GM12878 (cell line): ENCODE data around the gene MFGE8. TPM values are rescaled to one million over a fixed set of nuclear protein-coding genes. Genes with fewer than 3 reads are reported as not detected.

ENCODE experiments used
- ATAC-seq: fragments of 200-7000 bp; cut with Tn5 transposase; 3 replicates; pipeline ENCODE4 v1.9.1; 2020; ENCODE audit warnings: mild to moderate bottlenecking, moderate library complexity
- BruUV-seq: library from RNA; stranded (reverse); fragments of 400-500 nt; replicated peaks from 2 replicates; lab custom pipeline; 2021; lab: Mats Ljungman, UMichigan
- CTCF ChIA-PET: fragments of 300-600 bp; sonication (Branson Sonifier 250); formaldehyde crosslinking; extraction: SDS; loops from one replicate; lab custom pipeline; 2021; ENCODE audit warnings: inconsistent platforms; lab: Yijun Ruan, JAX
- POLR2A ChIA-PET: fragments of 350-600 bp; formaldehyde crosslinking; extraction: SDS; loops from one replicate; lab custom pipeline; 2021; ENCODE audit warnings: inconsistent platforms; lab: Charles Lee
- RAD21 ChIA-PET: fragments of 300-600 bp; sonication (Branson Sonifier 250); formaldehyde crosslinking; loops from one replicate; lab custom pipeline; 2023; ENCODE audit warnings: antibody characterized with exemption; ENCODE audit not compliant: unreplicated experiment; lab: Charles Lee
- SMC1A ChIA-PET: fragments of 300-600 bp; sonication (Branson Sonifier 250); formaldehyde crosslinking; loops from one replicate; lab custom pipeline; 2023; ENCODE audit not compliant: unreplicated experiment, uncharacterized antibody; lab: Charles Lee
- DNase-seq: peaks from one replicate; pipeline ENCODE4 v3.0.0-alpha.2; 2011; ENCODE audit warnings: low read depth, low spot score
- FAIRE-seq: peaks from 3 replicates; lab custom pipeline; 2011; peaks lifted over from hg19 to GRCh38; lab: Jason Lieb, UNC
- H2AFZ ChIP-seq: 2 replicates; pipeline ENCODE4 v1.6.0; 2011; ENCODE audit warnings: low read depth, low read length, control low read depth; ENCODE audit not compliant: control insufficient read depth
- H3K27ac ChIP-seq: 2 replicates; pipeline ENCODE4 v1.5.1; 2011; ENCODE audit warnings: control low read depth; ENCODE audit not compliant: control insufficient read depth, insufficient read depth
- H3K27me3 ChIP-seq, 2 experiments: replicated peaks in 1 of 2; 2 replicates each; pipeline versions ENCODE4 v1.6.0 to v1.6.1; 2011; ENCODE audit warnings: low read length in 1 of 2; ENCODE audit not compliant: control insufficient read depth in 2 of 2, insufficient read depth in 2 of 2
- H3K36me3 ChIP-seq, 2 experiments: 2 replicates each; pipeline ENCODE4 v1.5.1; 2011; ENCODE audit warnings: low read length in 1 of 2; ENCODE audit not compliant: control insufficient read depth in 2 of 2, insufficient read depth in 2 of 2
- H3K4me1 ChIP-seq: 2 replicates; pipeline ENCODE4 v1.6.1; 2011; ENCODE audit warnings: mild to moderate bottlenecking, low read length, moderate library complexity, mixed read lengths; ENCODE audit not compliant: control insufficient read depth, insufficient read depth
- H3K4me2 ChIP-seq: 2 replicates; pipeline ENCODE4 v1.6.0; 2011; ENCODE audit warnings: control low read depth; ENCODE audit not compliant: control insufficient read depth, insufficient read depth
- H3K4me3 ChIP-seq: fragments of 200-600 bp; sonication (generic); 2 replicates; pipeline ENCODE4 v1.5.1; 2016
- H3K79me2 ChIP-seq: 2 replicates; pipeline ENCODE4 v1.6.0; 2011; ENCODE audit warnings: low read length; ENCODE audit not compliant: control insufficient read depth, insufficient read depth
- H3K9ac ChIP-seq: 2 replicates; pipeline ENCODE4 v1.8.0; 2011; ENCODE audit warnings: low read length, control low read depth, mixed read lengths; ENCODE audit not compliant: control insufficient read depth, insufficient read depth
- H3K9me3 ChIP-seq: replicated peaks from 3 replicates; pipeline ENCODE4 v1.5.1; 2011; ENCODE audit warnings: mild to moderate bottlenecking, low read length; ENCODE audit not compliant: control insufficient read depth, insufficient read depth
- H4K20me1 ChIP-seq: 2 replicates; pipeline ENCODE4 v1.6.0; 2011; ENCODE audit not compliant: control insufficient read depth, insufficient read depth
- IKZF2 ChIP-seq, 2 experiments: fragments of 450-650 bp; IDR thresholded peaks; 2 replicates each; pipeline ENCODE4 v1.6.1; 2017; ENCODE audit warnings: mild to moderate bottlenecking in 2 of 2, moderate library complexity in 2 of 2
- JUNB ChIP-seq: IDR thresholded peaks from 2 replicates; pipeline ENCODE4 v1.6.1; 2016; ENCODE audit warnings: antibody characterized with exemption, mild to moderate bottlenecking
- JUND ChIP-seq: IDR thresholded peaks from 2 replicates; pipeline ENCODE4 v1.6.1; 2012; ENCODE audit warnings: low read depth, mild to moderate bottlenecking, low read length, improper control_type of control experiment, moderate library complexity
- MYC ChIP-seq: IDR thresholded peaks from 2 replicates; pipeline ENCODE4 v1.6.1; 2011; ENCODE audit warnings: mild to moderate bottlenecking, low read length, moderate library complexity, inconsistent platforms; ENCODE audit not compliant: insufficient read depth, insufficient replicate concordance, insufficient read length, severe bottlenecking
- PAX8 ChIP-seq: fragments of 450-650 bp; IDR thresholded peaks from 2 replicates; pipeline ENCODE4 v1.6.1; 2017; ENCODE audit warnings: mild to moderate bottlenecking, moderate library complexity
- PML ChIP-seq: IDR thresholded peaks from 2 replicates; pipeline ENCODE4 v1.6.1; 2012; ENCODE audit warnings: low read length, inconsistent platforms
- RFX5 ChIP-seq: IDR thresholded peaks from 2 replicates; pipeline ENCODE4 v1.6.1; 2011; ENCODE audit warnings: low read depth, low read length, improper control_type of control experiment
- WGBS: methylation state at CpG from one replicate; pipeline ENCODE4 v1.1.6; 2016; ENCODE audit warnings: low lambda C conversion rate; ENCODE audit not compliant: insufficient replicate concordance, insufficient coverage; ENCODE audit errors: missing lambda C conversion rate; 5-methylcytosine and 5-hydroxymethylcytosine counted together
- in situ Hi-C: fragments of 300-500 bp; cut with MboI; formaldehyde crosslinking; loops from 9 replicates; pipeline ENCODE4 v1.14.3; 2018; ENCODE audit warnings: mixed read lengths
- intact Hi-C: fragments of 100-400 bp; cut with micrococcal nuclease; formaldehyde crosslinking; loops from one replicate; pipeline ENCODE4 v1.14.2; 2022; ENCODE audit not compliant: unreplicated experiment
- polyA plus RNA-seq, 11 experiments: library from polyadenylated mRNA; depleted of rRNA in 4 of 11; unstranded in 6 of 11; stranded (reverse) in 5 of 11; fragments of >200 nt; fragmentation: Nextera tagmentation in 4 of 11; fragmentation: Illumina TruSeq in 1 of 11; extraction: Ambion mirVana in 4 of 11; extraction: Trizol in 1 of 11; gene quantifications; 1 replicate in 1 of 11; 2 replicates in 10 of 11; pipeline versions ENCODE4 v1.2.1 to v1.2.3, GENCODE V29; 2011 to 2016; ENCODE audit warnings: inconsistent platforms in 2 of 11, missing spikeins in 2 of 11, low read depth in 1 of 11
- total RNA-seq, 4 experiments: library from RNA; depleted of rRNA in 3 of 4; stranded (reverse); fragments of >200 nt in 3 of 4; fragmentation: Illumina TruSeq in 1 of 4; extraction: Trizol in 1 of 4; gene quantifications; 2 replicates each; pipeline versions ENCODE4 v1.2.1 to v1.2.3, GENCODE V29; 2013 to 2021
- TF ChIP-seq, protein P1 (sequence below): IDR thresholded peaks from 2 replicates; pipeline ENCODE4 v1.6.1; 2012; ENCODE audit warnings: improper control_type of control experiment, low read depth, low read length; ENCODE audit not compliant: insufficient replicate concordance
- TF ChIP-seq, protein P2 (sequence below): fragments of 450-650 bp; formaldehyde crosslinking; IDR thresholded peaks from 2 replicates; pipeline ENCODE4 v1.4.0; 2022; ENCODE audit warnings: mild to moderate bottlenecking, moderate library complexity

The MFGE8 gene
- total and polyA plus RNA-seq, 10 of the 15 experiments (the other 5 are each of a cell fraction or from before 2014, with no cell fraction given): 0.81 to 5.9 (median 1.0) TPM; not detected in 2

DNA sequence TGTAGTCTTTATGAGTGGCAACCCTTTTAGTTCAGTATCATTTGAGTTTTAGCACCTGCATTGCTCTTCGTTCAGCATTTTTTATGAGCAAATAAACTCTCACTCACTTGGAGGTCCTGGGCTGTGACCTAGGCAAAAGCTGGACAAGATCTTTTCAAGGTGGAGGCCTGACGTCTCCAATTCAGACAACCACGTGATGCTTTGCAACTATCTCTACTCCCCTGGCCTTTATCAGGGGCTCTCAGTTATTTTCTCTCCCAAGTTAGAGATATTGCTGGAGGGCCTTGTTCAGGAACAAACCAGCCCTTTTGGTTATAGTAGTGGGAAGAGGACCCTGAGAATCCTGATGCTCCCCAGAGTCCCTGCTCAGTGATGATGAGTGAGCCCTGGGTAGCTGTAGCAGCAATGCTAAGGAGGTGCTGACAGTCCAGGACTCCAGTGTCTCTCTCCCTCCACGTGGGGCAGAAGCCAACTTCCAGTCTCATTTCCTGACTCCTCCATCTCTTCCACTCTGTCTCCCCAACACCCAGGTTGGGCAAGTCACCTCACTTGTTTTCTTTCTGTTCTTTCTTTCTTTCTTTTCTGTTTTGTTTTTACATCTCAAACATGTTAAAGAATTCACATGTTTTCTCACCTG, 48.2 kb downstream of the MFGE8 start (continued):
- TF ChIP-seq, protein P1, sequence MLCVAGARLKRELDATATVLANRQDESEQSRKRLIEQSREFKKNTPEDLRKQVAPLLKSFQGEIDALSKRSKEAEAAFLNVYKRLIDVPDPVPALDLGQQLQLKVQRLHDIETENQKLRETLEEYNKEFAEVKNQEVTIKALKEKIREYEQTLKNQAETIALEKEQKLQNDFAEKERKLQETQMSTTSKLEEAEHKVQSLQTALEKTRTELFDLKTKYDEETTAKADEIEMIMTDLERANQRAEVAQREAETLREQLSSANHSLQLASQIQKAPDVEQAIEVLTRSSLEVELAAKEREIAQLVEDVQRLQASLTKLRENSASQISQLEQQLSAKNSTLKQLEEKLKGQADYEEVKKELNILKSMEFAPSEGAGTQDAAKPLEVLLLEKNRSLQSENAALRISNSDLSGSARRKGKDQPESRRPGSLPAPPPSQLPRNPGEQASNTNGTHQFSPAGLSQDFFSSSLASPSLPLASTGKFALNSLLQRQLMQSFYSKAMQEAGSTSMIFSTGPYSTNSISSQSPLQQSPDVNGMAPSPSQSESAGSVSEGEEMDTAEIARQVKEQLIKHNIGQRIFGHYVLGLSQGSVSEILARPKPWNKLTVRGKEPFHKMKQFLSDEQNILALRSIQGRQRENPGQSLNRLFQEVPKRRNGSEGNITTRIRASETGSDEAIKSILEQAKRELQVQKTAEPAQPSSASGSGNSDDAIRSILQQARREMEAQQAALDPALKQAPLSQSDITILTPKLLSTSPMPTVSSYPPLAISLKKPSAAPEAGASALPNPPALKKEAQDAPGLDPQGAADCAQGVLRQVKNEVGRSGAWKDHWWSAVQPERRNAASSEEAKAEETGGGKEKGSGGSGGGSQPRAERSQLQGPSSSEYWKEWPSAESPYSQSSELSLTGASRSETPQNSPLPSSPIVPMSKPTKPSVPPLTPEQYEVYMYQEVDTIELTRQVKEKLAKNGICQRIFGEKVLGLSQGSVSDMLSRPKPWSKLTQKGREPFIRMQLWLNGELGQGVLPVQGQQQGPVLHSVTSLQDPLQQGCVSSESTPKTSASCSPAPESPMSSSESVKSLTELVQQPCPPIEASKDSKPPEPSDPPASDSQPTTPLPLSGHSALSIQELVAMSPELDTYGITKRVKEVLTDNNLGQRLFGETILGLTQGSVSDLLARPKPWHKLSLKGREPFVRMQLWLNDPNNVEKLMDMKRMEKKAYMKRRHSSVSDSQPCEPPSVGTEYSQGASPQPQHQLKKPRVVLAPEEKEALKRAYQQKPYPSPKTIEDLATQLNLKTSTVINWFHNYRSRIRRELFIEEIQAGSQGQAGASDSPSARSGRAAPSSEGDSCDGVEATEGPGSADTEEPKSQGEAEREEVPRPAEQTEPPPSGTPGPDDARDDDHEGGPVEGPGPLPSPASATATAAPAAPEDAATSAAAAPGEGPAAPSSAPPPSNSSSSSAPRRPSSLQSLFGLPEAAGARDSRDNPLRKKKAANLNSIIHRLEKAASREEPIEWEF: no peak
- no peak for TF ChIP-seq IKZF2 (IDR thresholded peaks at IDR 0.05)

DNA sequence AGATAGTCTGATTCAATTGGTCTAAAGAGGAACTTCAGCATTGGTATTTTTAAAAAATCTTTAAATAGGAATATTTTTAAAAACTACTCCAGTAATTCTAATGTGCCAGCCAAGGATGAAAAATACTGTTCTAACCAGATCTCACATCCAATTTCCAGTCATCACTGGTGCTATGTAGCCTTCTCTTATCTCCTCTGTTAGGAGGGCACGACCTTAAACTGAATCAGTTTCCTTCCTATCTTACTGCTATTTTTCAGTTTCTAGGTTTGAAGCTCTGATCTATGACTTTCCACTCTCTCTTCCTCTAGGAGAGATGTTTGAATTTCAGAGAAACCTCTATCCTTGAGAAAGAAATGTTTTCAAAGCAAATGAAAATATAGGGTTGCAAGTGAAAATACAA, 49.8 kb downstream of the MFGE8 start:
- Histone ChIP-seq H3K36me3 (no peaks in the 10 kb centered on the region), H4K20me1 (no peaks in the 10 kb centered on the region), H3K4me1 (no peaks in the 10 kb centered on the region), H3K27me3 (no peaks in the 10 kb centered on the region), H3K9me3 (no peaks in the 10 kb centered on the region), H3K79me2 (no peaks in the 10 kb centered on the region), H2AFZ (no peak overlapping the region), H3K4me2 (no peak overlapping the region), H3K9ac (no peak overlapping the region), H3K4me3 (no peak overlapping the region), H3K27ac (no peak overlapping the region)
- WGBS: 0% methylated on average over 1 of the region's 1 CpG
- intact Hi-C loops (no loop called here), in situ Hi-C loops (no loop called here)
- SMC1A ChIA-PET: no interaction called here
- DNase-seq: no peak
- ATAC-seq: no peak
- CTCF ChIA-PET: no interaction called here
- BruUV-seq: no TSS peak
- POLR2A ChIA-PET: no interaction called here
- no peak for FAIRE-seq
- RAD21 ChIA-PET: no interaction called here
- no peak for TF ChIP-seq MYC
- TF ChIP-seq, protein P2, sequence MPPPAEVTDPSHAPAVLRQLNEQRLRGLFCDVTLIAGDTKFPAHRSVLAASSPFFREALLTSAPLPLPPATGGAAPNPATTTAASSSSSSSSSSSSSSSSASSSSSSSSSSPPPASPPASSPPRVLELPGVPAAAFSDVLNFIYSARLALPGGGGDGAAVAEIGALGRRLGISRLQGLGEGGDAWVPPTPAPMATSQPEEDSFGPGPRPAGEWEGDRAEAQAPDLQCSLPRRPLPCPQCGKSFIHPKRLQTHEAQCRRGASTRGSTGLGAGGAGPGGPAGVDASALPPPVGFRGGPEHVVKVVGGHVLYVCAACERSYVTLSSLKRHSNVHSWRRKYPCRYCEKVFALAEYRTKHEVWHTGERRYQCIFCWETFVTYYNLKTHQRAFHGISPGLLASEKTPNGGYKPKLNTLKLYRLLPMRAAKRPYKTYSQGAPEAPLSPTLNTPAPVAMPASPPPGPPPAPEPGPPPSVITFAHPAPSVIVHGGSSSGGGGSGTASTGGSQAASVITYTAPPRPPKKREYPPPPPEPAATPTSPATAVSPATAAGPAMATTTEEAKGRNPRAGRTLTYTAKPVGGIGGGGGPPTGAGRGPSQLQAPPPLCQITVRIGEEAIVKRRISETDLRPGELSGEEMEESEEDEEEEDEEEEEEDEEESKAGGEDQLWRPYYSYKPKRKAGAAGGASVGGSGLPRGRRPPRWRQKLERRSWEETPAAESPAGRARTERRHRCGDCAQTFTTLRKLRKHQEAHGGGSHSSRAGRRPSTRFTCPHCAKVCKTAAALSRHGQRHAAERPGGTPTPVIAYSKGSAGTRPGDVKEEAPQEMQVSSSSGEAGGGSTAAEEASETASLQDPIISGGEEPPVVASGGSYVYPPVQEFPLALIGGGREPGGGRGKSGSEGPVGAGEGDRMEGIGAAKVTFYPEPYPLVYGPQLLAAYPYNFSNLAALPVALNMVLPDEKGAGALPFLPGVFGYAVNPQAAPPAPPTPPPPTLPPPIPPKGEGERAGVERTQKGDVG (CRISPR knock-in tag): no peak
- no peak for TF ChIP-seq JUNB
- TF ChIP-seq RFX5: no peak
- TF ChIP-seq PML: no peak
- no peak for TF ChIP-seq PAX8
- no peak for TF ChIP-seq JUND
